Measurements from ENCODE around the gene NUCB1.
"Not testable (repeated sequence)": the region's sequence is repeated elsewhere in the genome, so short reads cannot be mapped to it uniquely, and the experiment has no call there.

The NUCB1 gene

DNA sequence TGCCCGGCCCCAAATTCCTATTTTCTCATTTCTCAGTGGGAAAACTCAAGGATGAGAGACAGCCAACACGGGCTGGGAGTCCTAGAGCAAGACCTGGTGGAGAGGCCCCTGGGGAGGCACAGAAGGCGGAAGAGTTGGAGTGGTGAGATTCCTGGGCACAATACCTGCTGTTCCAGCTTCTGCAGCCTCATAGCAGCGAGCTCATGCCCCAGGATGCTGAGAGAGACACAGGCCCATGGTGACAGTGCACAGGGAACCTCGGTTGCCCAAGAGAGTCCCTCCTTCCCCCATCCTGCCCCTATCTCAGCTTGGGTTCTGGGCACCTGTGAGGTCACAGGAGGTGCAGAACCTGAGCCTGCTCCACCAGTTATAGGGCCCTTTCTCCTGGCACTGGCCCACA is 2.9 kb upstream of the NUCB1 start:
- Histone ChIP-seq H3K79me1 (ENCODE audit: low read length) (peaks cover 6% of the 10 kb centered on the region), H4K12ac (ENCODE audit: low read depth, low read length) (no peak overlapping the region), H3K79me2 (ENCODE audit: control insufficient read depth, insufficient read depth, low read length, poor library complexity) (peaks cover 4% of the 10 kb centered on the region), H3K9ac (ENCODE audit: low read length) (no peak overlapping the region), H2BK120ac (ENCODE audit: insufficient read depth, low read length, poor library complexity) (no peak overlapping the region), H3K14ac (ENCODE audit: low read length) (no peak overlapping the region), H2BK12ac (ENCODE audit: low read length) (no peak overlapping the region), H3K36me3 (ENCODE audit: control insufficient read depth in 1 of 2, insufficient read depth in 2 of 2, low read length in 2 of 2) (no peaks in the 10 kb centered on the region), H3K4ac (ENCODE audit: low read depth, low read length) (no peak overlapping the region), H3K23ac (ENCODE audit: low read length) (no peak overlapping the region), H2AK5ac (ENCODE audit: low read length) (no peak overlapping the region), H3K27me3 (ENCODE audit: insufficient read depth, low read length) (no peaks in the 10 kb centered on the region), H2BK5ac (ENCODE audit: low read depth, low read length, poor library complexity) (no peak overlapping the region), H3K4me3 (ENCODE audit: low read depth, low read length) (no peak overlapping the region), H3K4me1 (ENCODE audit: control insufficient read depth in 1 of 2, insufficient read depth in 2 of 2, low read length in 2 of 2) (peaks cover 8% of the 10 kb centered on the region in 2 experiments), H3K18ac (ENCODE audit: low read length) (no peak overlapping the region), H4K8ac (ENCODE audit: low read depth, low read length) (no peak overlapping the region), H2AFZ (ENCODE audit: insufficient read depth, low read length, poor library complexity) (no peak overlapping the region), H3K9me3 (ENCODE audit: insufficient read depth, low read depth, low read length) (no peaks in the 10 kb centered on the region), H4K91ac (ENCODE audit: low read depth, low read length) (no peak overlapping the region), H3K27ac (ENCODE audit: low read depth, low read length) (no peak overlapping the region), H3K4me2 (ENCODE audit: low read length) (no peak overlapping the region)
- DNase-seq, result peak; percentile 23 to 51
- WGBS (ENCODE audit: extremely low coverage, insufficient coverage, insufficient read length), result no CpG with 5 or more reads among the region's 5 CpGs

DNA sequence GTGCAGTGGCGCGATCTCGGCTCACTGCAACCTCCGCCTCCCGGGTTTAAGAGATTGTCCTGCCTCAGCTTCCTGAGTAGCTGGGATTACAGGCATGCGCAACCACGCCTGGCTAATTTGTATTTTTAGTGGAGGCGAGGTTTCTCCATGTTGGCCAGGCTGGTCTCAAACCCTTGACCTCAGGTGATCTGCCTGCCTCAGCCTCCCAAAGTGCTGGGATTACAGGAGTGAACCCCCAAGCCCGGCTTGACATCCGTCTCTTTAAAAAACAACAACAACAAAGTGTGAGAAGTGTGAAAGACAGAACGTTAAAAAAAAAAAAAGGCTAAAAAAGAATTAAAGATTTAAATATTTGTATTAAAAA is 744 bp upstream of the NUCB1 start:
- H2BK120ac ChIP-seq (ENCODE audit: insufficient read depth, low read length, poor library complexity); H3K9ac ChIP-seq (ENCODE audit: low read length); H3K18ac ChIP-seq (ENCODE audit: low read length); H3K79me2 ChIP-seq (ENCODE audit: control insufficient read depth, insufficient read depth, low read length, poor library complexity); H2BK5ac ChIP-seq (ENCODE audit: low read depth, low read length, poor library complexity); H3K79me1 ChIP-seq (ENCODE audit: low read length); H3K4me1 ChIP-seq (ENCODE audit: control insufficient read depth in 1 of 2, insufficient read depth in 2 of 2, low read length in 2 of 2); H3K4me2 ChIP-seq (ENCODE audit: low read length); H3K14ac ChIP-seq (ENCODE audit: low read length); H3K36me3 ChIP-seq (ENCODE audit: control insufficient read depth in 1 of 2, insufficient read depth in 2 of 2, low read length in 2 of 2); H3K4me3 ChIP-seq (ENCODE audit: low read depth, low read length); H4K12ac ChIP-seq (ENCODE audit: low read depth, low read length); H3K27me3 ChIP-seq (ENCODE audit: insufficient read depth, low read length); H2AK5ac ChIP-seq (ENCODE audit: low read length); H2BK12ac ChIP-seq (ENCODE audit: low read length); DNase-seq; H3K4ac ChIP-seq (ENCODE audit: low read depth, low read length); H3K23ac ChIP-seq (ENCODE audit: low read length); H3K9me3 ChIP-seq (ENCODE audit: insufficient read depth, low read depth, low read length): not testable (repeated sequence)
- peak overlapping the region; percentile 33 for H4K91ac ChIP-seq (ENCODE audit: low read depth, low read length)
- WGBS (ENCODE audit: extremely low coverage, insufficient coverage, insufficient read length), result no CpG with 5 or more reads among the region's 11 CpGs
- H4K8ac ChIP-seq (ENCODE audit: low read depth, low read length), result peak overlapping the region; percentile 94
- H3K27ac ChIP-seq (ENCODE audit: low read depth, low read length), result peak overlapping the region; percentile 21
- peak overlapping the region; percentile 37 for H2AFZ ChIP-seq (ENCODE audit: insufficient read depth, low read length, poor library complexity)

DNA sequence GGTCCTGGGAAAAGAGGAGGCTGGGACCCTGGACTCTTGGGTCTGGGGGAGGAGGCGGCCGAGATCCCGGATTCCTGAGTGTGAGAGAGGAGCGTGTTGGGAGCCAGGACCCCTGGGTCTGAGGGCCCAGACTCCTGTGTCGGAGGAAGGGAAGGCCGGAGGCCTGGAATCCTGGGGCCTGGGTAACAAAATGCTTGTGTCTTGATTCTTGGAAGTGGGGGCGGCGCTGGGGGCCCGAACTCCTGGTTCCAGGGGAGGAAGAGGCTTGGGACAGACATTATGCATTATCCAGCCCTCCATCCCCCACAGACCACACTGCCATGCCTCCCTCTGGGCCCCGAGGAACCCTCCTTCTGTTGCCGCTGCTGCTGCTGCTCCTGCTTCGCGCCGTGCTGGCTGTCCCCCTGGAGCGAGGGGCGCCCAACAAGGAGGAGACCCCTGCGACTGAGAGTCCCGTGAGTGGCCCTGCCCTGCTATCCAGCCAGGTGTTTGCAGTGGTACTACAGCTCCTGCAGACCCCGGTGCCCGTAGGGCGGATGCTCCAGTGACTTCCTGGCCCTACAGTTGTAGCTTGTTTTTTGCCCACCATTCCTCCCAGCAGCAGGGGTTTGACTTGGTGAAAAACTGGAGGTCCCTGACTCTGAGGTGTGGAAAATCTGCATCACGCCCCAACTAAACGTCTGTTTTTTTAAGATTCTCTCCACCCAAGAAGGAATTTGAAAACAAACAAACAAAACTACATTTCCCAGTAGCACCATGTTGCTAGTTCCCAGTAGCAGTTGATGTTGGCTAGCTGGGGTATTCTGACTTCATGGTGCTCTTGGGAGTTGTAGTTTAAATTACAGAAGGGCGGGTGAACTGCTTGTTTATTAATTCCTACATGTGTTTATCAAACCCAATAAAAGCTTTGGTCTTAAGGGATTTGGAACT is 630 bp downstream of the NUCB1 start:
- peaks cover 6% of the 10 kb centered on the region for H3K79me1 ChIP-seq (ENCODE audit: low read length)
- H3K4me3 ChIP-seq (ENCODE audit: low read depth, low read length), result peak overlapping the region; percentile 89
- DNase-seq, result no peak
- no peak overlapping the region for H2BK5ac ChIP-seq (ENCODE audit: low read depth, low read length, poor library complexity)
- H3K79me2 ChIP-seq (ENCODE audit: control insufficient read depth, insufficient read depth, low read length, poor library complexity), result peaks cover 4% of the 10 kb centered on the region
- H2AK5ac ChIP-seq (ENCODE audit: low read length), result peak overlapping the region; percentile 12
- H3K27me3 ChIP-seq (ENCODE audit: insufficient read depth, low read length), result no peaks in the 10 kb centered on the region
- peaks cover 8% of the 10 kb centered on the region in 2 experiments for H3K4me1 ChIP-seq (ENCODE audit: control insufficient read depth in 1 of 2, insufficient read depth in 2 of 2, low read length in 2 of 2)
- peak overlapping the region; percentile 97 for H3K4me2 ChIP-seq (ENCODE audit: low read length)
- no peaks in the 10 kb centered on the region for H3K9me3 ChIP-seq (ENCODE audit: insufficient read depth, low read depth, low read length)
- peak overlapping the region; percentile 85 for H4K91ac ChIP-seq (ENCODE audit: low read depth, low read length)
- no peak overlapping the region for H3K23ac ChIP-seq (ENCODE audit: low read length)
- no peak overlapping the region for H3K27ac ChIP-seq (ENCODE audit: low read depth, low read length)
- WGBS (ENCODE audit: extremely low coverage, insufficient coverage, insufficient read length), result no CpG with 5 or more reads among the region's 24 CpGs
- H3K36me3 ChIP-seq (ENCODE audit: control insufficient read depth in 1 of 2, insufficient read depth in 2 of 2, low read length in 2 of 2), result peaks cover 14 to 18% of the 10 kb centered on the region in 2 experiments
- peak overlapping the region; percentile 86 for H4K8ac ChIP-seq (ENCODE audit: low read depth, low read length)
- H3K14ac ChIP-seq (ENCODE audit: low read length), result peak overlapping the region; percentile 77
- H2AFZ ChIP-seq (ENCODE audit: insufficient read depth, low read length, poor library complexity), result peak overlapping the region; percentile 78
- H2BK120ac ChIP-seq (ENCODE audit: insufficient read depth, low read length, poor library complexity), result peak overlapping the region; percentile 47
- H3K9ac ChIP-seq (ENCODE audit: low read length), result peak overlapping the region; percentile 81
- H2BK12ac ChIP-seq (ENCODE audit: low read length), result no peak overlapping the region
- H4K12ac ChIP-seq (ENCODE audit: low read depth, low read length), result peak overlapping the region; percentile 59
- H3K4ac ChIP-seq (ENCODE audit: low read depth, low read length), result peak overlapping the region; percentile 78
- H3K18ac ChIP-seq (ENCODE audit: low read length), result peak overlapping the region; percentile 35

DNA sequence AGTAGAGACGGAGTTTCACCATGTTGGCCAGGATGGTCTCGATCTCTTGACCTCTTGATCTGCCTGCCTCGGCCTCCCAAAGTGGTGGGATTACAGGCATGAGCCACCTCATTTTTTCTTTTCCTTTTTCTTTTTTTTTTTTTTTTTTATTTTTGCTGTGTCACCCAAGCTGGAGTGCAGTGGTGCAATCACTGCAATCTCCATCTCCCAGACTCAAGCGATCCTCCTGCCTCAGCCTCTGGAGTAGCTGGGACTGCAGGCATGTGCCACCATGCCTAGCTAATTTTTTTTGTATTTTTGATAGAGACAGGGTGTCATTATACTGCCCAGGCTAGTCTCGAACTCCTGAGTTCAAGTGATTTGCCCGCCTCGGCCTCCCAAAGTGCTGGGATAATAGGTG is 2.2 kb downstream of the NUCB1 start:
- H3K9me3 ChIP-seq (ENCODE audit: insufficient read depth, low read depth, low read length); H3K27ac ChIP-seq (ENCODE audit: low read depth, low read length); H3K14ac ChIP-seq (ENCODE audit: low read length); H3K9ac ChIP-seq (ENCODE audit: low read length); H2AK5ac ChIP-seq (ENCODE audit: low read length); H4K12ac ChIP-seq (ENCODE audit: low read depth, low read length); H3K4me3 ChIP-seq (ENCODE audit: low read depth, low read length); H3K79me2 ChIP-seq (ENCODE audit: control insufficient read depth, insufficient read depth, low read length, poor library complexity); DNase-seq; H3K4ac ChIP-seq (ENCODE audit: low read depth, low read length); H2BK12ac ChIP-seq (ENCODE audit: low read length); H3K23ac ChIP-seq (ENCODE audit: low read length); H3K4me2 ChIP-seq (ENCODE audit: low read length); H4K91ac ChIP-seq (ENCODE audit: low read depth, low read length); H4K8ac ChIP-seq (ENCODE audit: low read depth, low read length); H2AFZ ChIP-seq (ENCODE audit: insufficient read depth, low read length, poor library complexity); H3K18ac ChIP-seq (ENCODE audit: low read length); H2BK120ac ChIP-seq (ENCODE audit: insufficient read depth, low read length, poor library complexity); H3K27me3 ChIP-seq (ENCODE audit: insufficient read depth, low read length); H3K4me1 ChIP-seq (ENCODE audit: control insufficient read depth in 1 of 2, insufficient read depth in 2 of 2, low read length in 2 of 2); H2BK5ac ChIP-seq (ENCODE audit: low read depth, low read length, poor library complexity); H3K79me1 ChIP-seq (ENCODE audit: low read length): not testable (repeated sequence)
- peaks cover 18 to 21% of the 10 kb centered on the region in 2 experiments for H3K36me3 ChIP-seq (ENCODE audit: control insufficient read depth in 1 of 2, insufficient read depth in 2 of 2, low read length in 2 of 2)
- no CpG with 5 or more reads among the region's 7 CpGs for WGBS (ENCODE audit: extremely low coverage, insufficient coverage, insufficient read length)

All from trophoblast cell (in vitro differentiated cells and primary cell).